Left lung (tissue), 10 donors: ENCODE data around the gene LTBP1. TPM values are rescaled to one million over a fixed set of nuclear protein-coding genes. Genes with fewer than 3 reads are reported as not detected.

Experiments
- ATAC-seq: fragments of 200-7000 bp; cut with Tn5 transposase; one replicate; pipeline ENCODE4 v1.9.1; 2020; ENCODE audit warnings: moderate library complexity
- DNase-seq, 4 donors: peaks; one replicate each; pipeline ENCODE4 v3.0.0-alpha.2; 2013 to 2020
- H3K27ac ChIP-seq, 2 donors: fragments of 200-600 bp; sonication (generic) in 1 of 2; one replicate each; pipeline versions ENCODE4 v1.5.0 to v1.8.0; 2020 to 2021
- H3K27me3 ChIP-seq, 2 donors: fragments of 200-600 bp; sonication (generic) in 1 of 2; one replicate each; pipeline versions ENCODE4 v1.5.0 to v1.8.0; 2020 to 2021
- H3K36me3 ChIP-seq, 2 donors: fragments of 200-600 bp; sonication (generic) in 1 of 2; one replicate each; pipeline versions ENCODE4 v1.5.0 to v1.8.0; 2020 to 2021
- H3K4me1 ChIP-seq, 2 donors: fragments of 200-600 bp; one replicate each; pipeline ENCODE4 v1.8.0; 2021
- H3K4me3 ChIP-seq, 2 donors: fragments of 200-600 bp; sonication (generic) in 1 of 2; one replicate each; pipeline versions ENCODE4 v1.5.0 to v1.8.0; 2020 to 2021; ENCODE audit warnings: mild to moderate bottlenecking in 1 of 2
- H3K9me3 ChIP-seq, 2 donors: fragments of 200-600 bp; sonication (generic) in 1 of 2; one replicate each; pipeline versions ENCODE4 v1.5.0 to v1.8.0; 2020 to 2021
- intact Hi-C, 2 donors: fragments of 100-400 bp; cut with DNase I; formaldehyde crosslinking; loops; one replicate each; pipeline versions ENCODE4 v1.11.2 to v1.14.2; 2022
- polyA plus RNA-seq, 6 donors: library from polyadenylated mRNA; unstranded; fragments of 120-200 nt; gene quantifications; one replicate each; pipeline ENCODE4 v1.2.1, GENCODE V29; 2013; ENCODE audit not compliant: insufficient read length in 6 of 6
- total RNA-seq, 2 donors: library from RNA; stranded (reverse); fragmentation: NEBNext Ultra II Directional; extraction: Animal tissue kit (Norgen Biotek cat#: 25700); gene quantifications; one replicate each; pipeline ENCODE4 v1.2.1, GENCODE V29; 2021
- TF ChIP-seq, protein P1 (sequence below), 2 donors: fragments of 200-600 bp; sonication (generic) in 1 of 2; IDR thresholded peaks; one replicate each; pipeline versions ENCODE4 v1.5.0 to v1.8.0; 2021; ENCODE audit warnings: antibody characterized with exemption in 2 of 2
- donor health status: DM: no; HTN: yes; CAD: no.
- donor health status: DM: no; HTN: no; CAD: no.

The LTBP1 gene
- total and polyA plus RNA-seq, 8 donors: 35.4 to 81.2 (median 50.9) TPM

GRCh38 chr2:33301355-33301754 is 354.6 kb downstream of the LTBP1 start:
- Histone ChIP-seq H3K4me3 (no peak overlapping the region), H3K4me1 (no peaks in the 10 kb centered on the region), H3K27ac (no peak overlapping the region), H3K27me3 (no peaks in the 10 kb centered on the region), H3K36me3 (no peaks in the 10 kb centered on the region), H3K9me3 (no peaks in the 10 kb centered on the region)
- DNase-seq: no peak
- TF ChIP-seq, protein P1, sequence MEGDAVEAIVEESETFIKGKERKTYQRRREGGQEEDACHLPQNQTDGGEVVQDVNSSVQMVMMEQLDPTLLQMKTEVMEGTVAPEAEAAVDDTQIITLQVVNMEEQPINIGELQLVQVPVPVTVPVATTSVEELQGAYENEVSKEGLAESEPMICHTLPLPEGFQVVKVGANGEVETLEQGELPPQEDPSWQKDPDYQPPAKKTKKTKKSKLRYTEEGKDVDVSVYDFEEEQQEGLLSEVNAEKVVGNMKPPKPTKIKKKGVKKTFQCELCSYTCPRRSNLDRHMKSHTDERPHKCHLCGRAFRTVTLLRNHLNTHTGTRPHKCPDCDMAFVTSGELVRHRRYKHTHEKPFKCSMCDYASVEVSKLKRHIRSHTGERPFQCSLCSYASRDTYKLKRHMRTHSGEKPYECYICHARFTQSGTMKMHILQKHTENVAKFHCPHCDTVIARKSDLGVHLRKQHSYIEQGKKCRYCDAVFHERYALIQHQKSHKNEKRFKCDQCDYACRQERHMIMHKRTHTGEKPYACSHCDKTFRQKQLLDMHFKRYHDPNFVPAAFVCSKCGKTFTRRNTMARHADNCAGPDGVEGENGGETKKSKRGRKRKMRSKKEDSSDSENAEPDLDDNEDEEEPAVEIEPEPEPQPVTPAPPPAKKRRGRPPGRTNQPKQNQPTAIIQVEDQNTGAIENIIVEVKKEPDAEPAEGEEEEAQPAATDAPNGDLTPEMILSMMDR (IDR thresholded peaks at IDR 0.05): no peak
- no peak for ATAC-seq
- intact Hi-C loops: no loop called here

GRCh38 chr2:33302348-33302747 is 355.6 kb downstream of the LTBP1 start:
- Histone ChIP-seq H3K4me3 (no peak overlapping the region), H3K36me3 (no peaks in the 10 kb centered on the region), H3K9me3 (no peaks in the 10 kb centered on the region), H3K4me1 (no peaks in the 10 kb centered on the region), H3K27me3 (no peaks in the 10 kb centered on the region), H3K27ac (no peak overlapping the region)
- no peak for ATAC-seq
- TF ChIP-seq, protein P1 (IDR thresholded peaks at IDR 0.05): no peak
- DNase-seq: no peak
- intact Hi-C loops: no loop called here

DNA sequence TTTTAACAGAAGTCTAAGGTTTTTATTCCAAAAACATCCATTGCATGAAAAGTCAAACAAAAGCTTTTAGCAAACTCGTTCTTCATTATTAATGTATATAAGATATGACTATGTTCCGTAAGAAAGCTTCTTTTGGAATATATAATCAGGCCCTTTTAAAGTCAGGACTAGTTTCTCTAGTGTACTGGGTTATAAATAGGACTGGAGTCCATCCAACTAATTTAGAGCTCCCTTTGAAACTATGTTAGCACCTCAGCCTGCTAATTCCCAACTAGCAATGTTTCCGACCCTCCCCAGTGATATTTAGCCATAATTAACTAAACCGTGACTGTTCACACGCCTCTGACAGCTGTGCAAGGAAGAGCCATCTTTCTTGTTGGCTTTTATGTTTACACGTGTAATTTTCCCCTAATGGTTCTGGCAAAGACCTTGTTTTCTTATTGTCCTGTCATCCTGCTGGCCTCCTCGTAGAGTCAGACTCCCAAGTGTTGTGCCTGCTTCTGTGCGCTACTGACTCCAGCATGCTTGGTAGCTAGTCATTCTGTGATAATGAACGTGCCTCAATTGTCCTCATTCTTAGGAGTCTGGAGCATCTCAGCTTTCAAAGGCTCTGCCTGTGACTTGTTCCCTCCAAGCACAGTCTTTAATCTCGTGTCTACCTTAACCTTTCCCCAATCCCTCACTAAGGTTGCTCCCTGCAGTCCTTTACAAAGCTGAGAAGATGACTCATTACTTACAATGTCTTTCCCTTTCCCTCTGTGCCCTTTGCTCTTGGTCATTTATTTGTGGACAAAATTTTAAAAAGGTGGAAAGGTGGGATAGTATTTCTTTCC is 357.5 kb downstream of the LTBP1 start:
- TF ChIP-seq, protein P1 (IDR thresholded peaks at IDR 0.05): no peak
- intact Hi-C loops: no loop called here
- ATAC-seq (no peak), DNase-seq (no peak)
- Histone ChIP-seq H3K4me1 (no peaks in the 10 kb centered on the region), H3K27me3 (no peaks in the 10 kb centered on the region), H3K36me3 (no peaks in the 10 kb centered on the region), H3K27ac (no peak overlapping the region), H3K9me3 (no peaks in the 10 kb centered on the region), H3K4me3 (no peak overlapping the region)

DNA sequence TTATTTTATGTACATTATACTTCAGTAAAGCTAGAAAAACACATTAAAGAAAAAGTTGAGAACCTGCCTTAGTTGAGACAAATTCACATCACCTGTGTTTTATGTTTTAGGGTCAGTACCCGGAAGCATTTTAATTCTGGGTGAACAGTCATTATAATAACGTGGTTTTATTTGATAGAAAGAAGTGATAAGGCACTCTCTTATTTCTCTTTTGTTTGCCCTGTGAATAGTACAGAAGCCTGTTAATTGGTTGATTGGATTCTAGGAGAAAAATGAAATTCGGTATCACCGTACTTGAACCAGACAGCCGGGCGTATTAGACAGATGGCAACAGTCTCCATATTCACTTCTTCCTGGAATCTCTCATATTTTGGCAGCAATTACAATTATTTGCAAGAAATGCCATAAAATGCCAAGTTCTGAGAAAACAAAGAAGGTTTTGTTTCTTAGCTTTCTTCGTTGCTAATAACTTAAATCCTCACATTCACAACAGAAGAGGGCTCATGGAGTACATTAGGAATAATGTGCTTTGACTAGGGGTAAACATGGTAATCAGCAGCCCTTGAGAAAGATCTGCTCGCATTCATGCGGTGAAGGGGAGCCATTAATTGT is 361.0 kb downstream of the LTBP1 start:
- no peak overlapping the region for H3K4me3 ChIP-seq
- H3K4me1 ChIP-seq: no peaks in the 10 kb centered on the region
- DNase-seq (no peak), ATAC-seq (no peak)
- H3K9me3 ChIP-seq: no peaks in the 10 kb centered on the region
- intact Hi-C loops: no loop called here
- no peaks in the 10 kb centered on the region for H3K27me3 ChIP-seq
- TF ChIP-seq, protein P1 (IDR thresholded peaks at IDR 0.05): no peak
- H3K36me3 ChIP-seq: no peaks in the 10 kb centered on the region
- H3K27ac ChIP-seq: no peak overlapping the region

GRCh38 chr2:33312355-33312754 is 365.6 kb downstream of the LTBP1 start:
- DNase-seq (no peak), ATAC-seq (no peak)
- TF ChIP-seq, protein P1 (IDR thresholded peaks at IDR 0.05): no peak
- H3K27me3 ChIP-seq: no peaks in the 10 kb centered on the region
- no peak overlapping the region for H3K27ac ChIP-seq
- H3K9me3 ChIP-seq: no peaks in the 10 kb centered on the region
- intact Hi-C loops: no loop called here
- H3K4me3 ChIP-seq: no peak overlapping the region
- no peaks in the 10 kb centered on the region for H3K36me3 ChIP-seq
- no peaks in the 10 kb centered on the region for H3K4me1 ChIP-seq
